ENCODE results near the gene BACE1-AS.
"Not testable (repeated sequence)": the region's sequence is repeated elsewhere in the genome, so short reads cannot be mapped to it uniquely, and the experiment has no call there.

BACE1-AS gene

DNA sequence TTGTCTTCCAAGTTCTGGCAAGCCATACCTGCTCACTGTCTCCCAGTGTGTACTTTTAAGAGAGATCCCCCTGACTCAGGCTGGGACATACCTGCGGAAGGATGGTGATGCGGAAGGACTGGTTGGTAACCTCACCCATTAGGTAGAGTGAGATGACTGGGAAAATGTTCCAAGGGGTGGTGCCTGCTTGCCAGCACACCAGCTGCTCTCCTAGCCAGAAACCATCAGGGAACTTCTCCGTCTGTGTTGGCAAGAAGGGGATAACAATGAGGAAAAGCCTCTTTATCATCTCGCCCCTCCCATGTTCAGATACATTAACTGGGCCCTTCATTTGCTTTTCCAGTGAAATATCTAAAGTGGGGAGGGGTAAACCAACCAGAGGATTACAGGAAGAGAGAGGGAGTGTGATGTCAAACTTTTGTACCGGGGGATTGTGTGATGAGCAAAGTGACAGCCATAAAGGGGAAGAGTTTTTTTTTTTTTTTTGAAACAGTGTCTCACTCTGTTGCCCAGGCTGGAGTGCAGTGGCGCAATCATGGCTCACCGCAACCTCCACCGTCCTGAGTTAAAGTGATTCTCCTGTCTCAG is at the start of gene BACE1-AS:
Gene BACE1-AS, plus strand, starts transcription at position 538 of the 588 bp plus-strand sequence.
- no peak for DNase-seq

- no peak for DNase-seq
Observed at GRCh38 chr11:117248341-117248740, 42.8 kb upstream of the BACE1-AS start.

- no peak for DNase-seq
Observed at GRCh38 chr11:117249571-117249970, 41.6 kb upstream of the BACE1-AS start.

DNA sequence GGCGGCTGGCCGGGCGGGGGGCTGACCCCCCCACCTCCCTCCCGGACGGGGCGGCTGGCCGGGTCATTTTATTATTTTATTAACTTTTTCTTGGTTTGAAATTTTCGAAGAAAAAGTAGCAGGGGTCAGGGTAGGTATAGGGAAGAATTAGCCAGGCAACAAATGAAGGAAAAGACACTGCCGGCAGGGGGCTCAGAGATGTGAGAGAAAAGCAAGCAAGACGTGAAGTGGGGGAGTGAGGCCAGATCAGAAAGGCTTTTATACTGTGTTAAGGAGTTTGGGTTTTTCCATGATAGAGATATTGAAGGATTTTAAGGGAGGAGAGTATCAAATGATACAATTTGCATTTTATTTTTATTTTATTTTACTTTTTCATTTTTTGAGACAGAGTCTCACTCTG is 39.6 kb upstream of the BACE1-AS start:
- DNase-seq, result no peak

DNA sequence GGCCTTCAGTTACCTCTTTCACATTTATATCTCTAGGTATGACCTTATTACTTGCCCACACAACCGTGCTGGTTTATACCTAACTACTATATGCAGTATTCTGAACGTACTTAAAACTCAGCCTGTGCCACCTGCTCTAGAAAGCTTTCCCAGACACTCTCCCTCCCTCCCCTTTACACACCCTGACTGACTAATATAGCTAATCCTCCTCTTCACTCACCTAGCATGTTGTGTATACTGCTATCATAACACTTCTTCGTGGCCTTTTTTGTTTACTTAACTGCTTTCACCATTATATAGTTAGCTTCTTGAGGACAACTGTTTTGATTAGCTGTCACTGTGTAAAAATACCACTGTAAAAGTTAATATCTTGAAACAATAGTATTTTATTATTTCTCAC is 35.2 kb upstream of the BACE1-AS start:
- no peak for DNase-seq

GRCh38 chr11:117256573-117256972 is 34.6 kb upstream of the BACE1-AS start:
- no peak for DNase-seq

- DNase-seq, result no peak
Observed at GRCh38 chr11:117258576-117258975, 32.6 kb upstream of the BACE1-AS start.

GRCh38 chr11:117259417-117259816 is 31.7 kb upstream of the BACE1-AS start:
- DNase-seq, result no peak

DNA sequence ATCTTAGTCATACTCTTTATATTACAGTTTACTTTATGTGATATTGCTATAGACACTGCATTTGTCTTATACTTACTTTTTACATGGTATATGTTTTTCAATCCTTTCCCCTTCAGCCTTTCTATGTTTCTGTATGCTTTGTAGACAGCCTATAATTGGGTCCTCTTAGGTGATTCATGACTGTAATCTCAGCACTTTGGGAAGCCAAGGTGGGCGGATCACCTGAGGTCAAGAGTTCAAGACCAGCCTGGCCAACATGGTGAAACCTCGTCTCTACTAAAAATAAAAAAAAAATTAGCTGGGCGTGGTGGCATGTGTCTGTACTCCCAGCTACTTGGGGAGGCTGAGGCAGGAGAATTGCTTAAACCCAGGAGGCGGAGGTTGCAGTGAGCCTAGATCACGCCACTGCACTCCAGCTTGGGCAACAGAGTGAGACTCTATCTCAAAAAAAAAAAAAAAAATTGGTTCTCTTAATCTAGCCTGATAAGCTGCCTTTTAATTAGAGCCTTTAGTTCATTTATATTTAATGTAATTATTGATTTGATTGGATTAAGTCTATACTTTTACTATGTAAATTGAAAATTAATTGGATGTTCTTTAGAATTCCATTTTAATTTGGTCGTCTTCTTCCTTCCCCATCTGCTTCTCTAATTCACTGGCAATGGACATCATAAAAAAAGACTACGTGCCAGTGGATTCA is 26.4 kb upstream of the BACE1-AS start:
- not testable (repeated sequence) for DNase-seq

DNA sequence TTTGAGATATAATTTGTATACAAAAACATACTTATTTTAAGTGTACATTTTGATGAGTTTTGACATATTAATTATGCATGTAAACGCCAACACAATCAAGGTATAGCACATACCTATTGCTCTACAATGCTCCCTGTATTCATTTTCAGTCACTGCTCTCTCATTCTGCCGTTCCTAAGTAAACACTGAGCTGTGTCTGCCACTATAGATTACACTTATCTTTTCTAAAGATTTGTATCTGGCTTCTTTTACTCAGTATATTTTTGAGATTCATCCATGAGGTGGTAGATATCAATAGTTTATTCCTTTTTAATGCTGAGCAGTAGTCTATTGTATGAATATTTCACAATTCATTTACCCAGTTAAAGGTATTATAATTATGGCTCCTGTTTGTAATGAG is 25.4 kb upstream of the BACE1-AS start:
- DNase-seq, result no peak

- no peak for DNase-seq
Observed at GRCh38 chr11:117269856-117270255, 21.3 kb upstream of the BACE1-AS start.

- DNase-seq, result no peak
Observed at GRCh38 chr11:117271208-117271607, 19.9 kb upstream of the BACE1-AS start.

DNA sequence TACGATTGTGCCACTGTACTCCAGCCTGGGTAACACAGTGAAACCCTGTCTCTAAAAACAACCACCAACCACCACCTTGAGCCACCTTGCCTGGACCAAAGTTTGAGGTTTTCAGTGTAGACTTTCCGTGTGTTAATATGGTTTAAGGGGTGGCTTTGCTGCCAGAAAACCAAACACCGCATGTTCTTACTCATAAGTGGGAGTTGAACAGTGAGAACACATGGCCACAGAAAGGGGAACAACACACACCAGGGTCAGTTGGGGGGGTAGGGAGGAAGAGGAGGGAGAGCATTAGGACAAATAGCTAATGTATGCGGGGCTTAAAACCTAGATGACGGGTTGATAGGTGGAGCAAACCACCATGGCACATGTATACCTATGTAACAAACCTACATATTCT is 19.0 kb upstream of the BACE1-AS start:
- not testable (repeated sequence) for DNase-seq

DNA sequence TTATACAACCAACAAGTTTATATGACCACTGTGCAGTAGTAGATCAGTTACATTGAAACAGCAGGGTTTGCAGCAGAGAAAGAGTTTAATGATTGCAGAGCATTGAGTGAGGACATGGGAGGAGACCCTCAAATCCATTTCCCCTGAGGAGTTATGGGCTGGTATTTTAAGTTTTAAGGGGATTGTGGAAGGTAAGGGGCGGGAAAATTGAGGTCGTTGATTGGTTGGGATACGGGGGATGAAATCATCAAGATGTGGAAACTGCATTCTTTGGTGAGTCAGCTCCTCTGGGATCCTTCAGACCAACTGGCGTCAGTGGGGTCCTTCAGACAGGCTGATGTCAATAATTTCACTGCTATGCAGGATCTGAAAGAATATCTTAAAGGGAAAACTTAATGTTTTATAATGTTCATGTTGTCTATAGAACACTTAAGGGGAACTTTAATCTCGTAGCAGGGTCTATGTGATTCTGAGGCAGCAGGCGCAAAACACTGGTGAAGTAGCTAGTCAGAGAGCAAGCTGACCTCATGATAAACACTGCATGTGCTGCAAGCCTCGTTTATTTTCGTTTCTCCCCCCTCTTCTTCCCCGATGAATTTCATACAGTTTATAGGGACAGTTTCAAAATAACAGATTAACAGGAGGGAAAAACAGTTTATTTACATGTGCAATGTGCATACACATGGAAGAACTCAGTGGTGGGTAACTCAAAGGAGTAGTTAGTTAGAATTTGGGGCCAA is 17.4 kb upstream of the BACE1-AS start:
- DNase-seq, result no peak

GRCh38 chr11:117278347-117278746 is 12.8 kb upstream of the BACE1-AS start:
- DNase-seq, result no peak

DNA sequence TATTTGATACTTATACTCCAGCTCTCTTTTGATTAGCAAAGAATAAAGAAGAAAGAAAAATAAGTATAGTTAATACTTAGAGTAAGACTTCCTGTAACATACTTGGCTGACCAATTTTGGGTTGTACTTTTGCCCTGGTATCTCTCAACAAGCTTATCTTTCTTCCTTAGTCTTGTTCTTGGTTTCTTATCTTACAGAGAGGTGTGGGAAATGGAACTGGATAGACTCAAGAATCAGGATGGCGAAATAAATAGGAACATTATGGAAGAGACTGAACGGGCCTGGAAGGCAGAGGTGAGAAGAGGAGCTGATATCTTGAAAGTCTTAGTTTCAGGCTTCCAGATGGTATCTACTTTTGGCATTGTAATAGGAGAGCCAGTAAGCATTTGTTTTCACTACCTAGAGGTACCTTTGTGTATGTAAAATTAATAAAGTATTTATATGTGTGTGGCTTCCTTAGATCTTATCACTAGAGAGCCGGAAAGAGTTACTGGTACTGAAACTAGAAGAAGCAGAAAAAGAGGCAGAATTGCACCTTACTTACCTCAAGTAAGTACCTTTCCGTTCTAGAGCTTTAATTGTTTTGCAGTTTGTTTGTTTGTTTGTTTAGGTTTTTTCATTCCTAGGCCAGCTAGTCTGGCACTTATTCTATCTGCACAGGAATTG is 11.3 kb upstream of the BACE1-AS start:
- no peak for DNase-seq

GRCh38 chr11:117281159-117281558 is 10.0 kb upstream of the BACE1-AS start:
- DNase-seq, result no peak

DNA sequence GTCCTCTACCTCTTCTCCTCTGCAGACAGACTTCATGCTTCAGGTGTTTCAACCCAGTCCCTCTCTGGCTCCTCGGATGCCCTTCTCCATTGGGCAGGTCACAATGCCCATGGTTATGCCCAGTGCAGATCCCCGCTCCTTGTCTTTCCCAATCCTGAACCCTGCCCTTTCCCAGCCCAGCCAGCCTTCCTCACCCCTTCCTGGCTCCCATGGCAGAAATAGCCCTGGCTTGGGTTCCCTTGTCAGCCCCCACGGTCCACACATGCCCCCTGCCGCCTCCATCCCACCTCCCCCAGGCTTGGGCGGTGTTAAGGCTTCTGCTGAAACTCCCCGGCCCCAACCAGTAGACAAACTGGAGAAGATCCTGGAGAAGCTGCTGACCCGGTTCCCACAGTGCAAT is 9.3 kb upstream of the BACE1-AS start:
- no peak for DNase-seq

- DNase-seq, result no peak
Observed at GRCh38 chr11:117282956-117283355, 8.2 kb upstream of the BACE1-AS start.

DNA sequence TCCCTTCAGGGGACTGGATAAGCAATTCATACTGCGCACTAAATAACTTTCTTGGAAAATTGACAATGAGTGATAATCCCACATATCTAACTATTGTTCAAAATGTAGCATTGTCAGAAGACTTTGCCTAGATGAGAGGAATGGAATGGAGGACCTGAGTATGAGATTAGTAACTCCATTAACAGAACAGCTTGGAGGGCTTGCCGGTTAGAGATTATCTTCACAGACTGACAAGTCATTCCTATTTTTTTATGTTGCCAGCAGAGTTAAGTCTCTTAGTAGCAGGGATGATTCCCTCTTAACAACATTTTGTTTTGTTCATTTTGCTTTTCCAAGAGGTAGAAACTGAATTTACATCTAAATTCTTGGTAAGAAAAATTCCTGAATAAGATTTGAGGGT is 7.1 kb upstream of the BACE1-AS start:
- DNase-seq, result no peak

DNA sequence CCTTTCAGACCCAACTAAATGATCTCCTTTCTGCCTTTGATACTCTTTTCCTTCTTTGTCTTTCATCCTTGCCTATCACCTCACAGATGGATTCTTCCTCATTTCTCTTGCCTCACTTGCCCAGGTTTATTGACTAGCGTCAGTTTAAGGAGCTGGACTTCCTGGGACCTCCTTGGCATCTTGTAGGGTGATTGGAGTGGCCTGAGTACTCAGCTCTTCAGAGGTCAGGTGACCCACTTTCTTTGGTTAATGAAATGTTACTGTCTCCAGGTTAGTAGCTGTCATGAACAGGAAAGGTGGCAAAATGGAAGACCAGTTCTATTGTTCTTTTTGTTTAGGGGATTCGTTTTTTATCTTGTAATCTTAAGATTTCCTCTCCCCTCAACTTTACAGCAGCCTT is 4.6 kb upstream of the BACE1-AS start:
- DNase-seq, result no peak

DNA sequence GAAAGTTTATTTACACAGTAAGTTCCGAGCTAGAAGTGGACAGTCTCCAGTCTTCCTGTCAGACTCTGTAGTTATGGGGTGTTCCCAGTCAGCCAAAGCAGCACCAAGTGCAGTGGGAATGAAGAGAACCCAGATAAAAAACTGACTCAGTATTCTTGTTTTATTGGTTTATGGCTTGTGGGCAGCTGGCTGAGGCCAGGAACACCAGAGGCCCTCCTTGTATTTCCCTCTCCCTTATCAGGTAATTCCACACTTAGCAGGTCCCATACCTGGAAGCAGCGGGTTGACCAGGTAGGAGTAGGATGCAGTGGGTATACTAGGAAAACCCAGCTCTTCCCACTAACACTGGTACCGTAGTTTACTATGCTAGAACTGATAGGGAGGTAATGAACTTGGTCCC is 3.5 kb upstream of the BACE1-AS start:
- no peak for DNase-seq

DNA sequence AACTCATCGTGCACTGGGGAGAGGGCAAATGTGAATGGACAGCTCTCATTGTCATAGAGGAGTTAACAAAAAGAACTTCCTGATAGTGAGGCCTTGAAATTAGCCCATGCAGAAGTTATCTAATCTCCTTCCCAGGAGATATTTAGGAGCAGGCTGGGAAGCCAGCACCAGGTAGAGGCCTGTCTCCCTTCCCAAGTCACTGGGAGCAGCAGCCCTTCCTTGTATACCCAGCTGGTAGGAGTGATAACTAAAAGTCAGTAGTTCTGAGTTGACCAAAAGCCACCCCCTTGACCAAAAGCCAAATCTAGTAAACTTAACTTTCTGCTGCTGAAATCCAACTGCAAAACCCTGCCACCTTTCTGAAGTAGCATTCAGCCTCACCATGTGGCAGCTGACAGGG is 1.4 kb upstream of the BACE1-AS start:
- DNase-seq, result no peak

GRCh38 chr11:117292616-117293015 is 1.5 kb downstream of the BACE1-AS start:
- no peak for DNase-seq

Data from activated CD4-positive, alpha-beta T cell treated with anti-CD3 and anti-CD28 coated beads, Interleukin-2, amount 50 U/mL, for 48 hours (primary cell).